GM06990 (cell line): Measurements from ENCODE around the gene MBOAT1.
"Not testable (repeated sequence)": the region's sequence is repeated elsewhere in the genome, so short reads cannot be mapped to it uniquely, and the experiment has no call there.

Experiments used
- DNase-seq: peaks from one replicate; pipeline ENCODE4 v3.0.0-alpha.2; 2011; ENCODE audit not compliant: insufficient read length; ENCODE audit errors: extremely low read depth
- H3K27me3 ChIP-seq: replicated peaks from 2 replicates; pipeline ENCODE4 v1.6.0; 2011; ENCODE audit warnings: low read length; ENCODE audit not compliant: control insufficient read depth, insufficient read depth
- H3K36me3 ChIP-seq: 2 replicates; pipeline ENCODE4 v1.5.1; 2011; ENCODE audit warnings: low read length; ENCODE audit not compliant: control insufficient read depth, insufficient read depth
- H3K4me3 ChIP-seq: replicated peaks from 2 replicates; pipeline ENCODE4 v1.5.1; 2011; ENCODE audit warnings: low read depth, mild to moderate bottlenecking, control low read depth, low read length
- TF ChIP-seq, protein P1 (sequence below): IDR thresholded peaks from 2 replicates; pipeline ENCODE4 v1.5.1; 2011; ENCODE audit warnings: low read length, control low read depth, mild to moderate bottlenecking, inconsistent platforms; ENCODE audit not compliant: insufficient read depth, poor library complexity, severe bottlenecking

The MBOAT1 gene

DNA sequence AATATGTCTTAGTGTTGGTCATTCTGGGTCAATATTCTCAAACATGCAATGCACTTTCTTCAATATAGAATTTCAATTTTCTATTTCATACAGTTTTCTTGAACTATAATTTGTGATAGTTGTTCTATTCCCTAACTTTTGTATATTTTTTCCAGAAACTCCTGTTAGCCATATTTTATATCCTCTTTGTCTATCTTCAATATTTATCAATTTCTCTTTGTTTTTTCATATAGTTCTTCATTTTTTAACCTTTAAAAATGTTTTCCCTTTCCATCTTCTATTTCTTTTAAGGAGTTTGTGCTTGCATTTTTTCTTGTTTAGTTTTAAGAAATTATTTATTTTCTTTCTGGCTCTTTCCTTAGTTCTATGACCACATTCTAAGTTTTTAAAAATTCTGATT, 42.0 kb upstream of the MBOAT1 start:
- H3K4me3 ChIP-seq = no peak overlapping the region
- no peaks in the 10 kb centered on the region for H3K36me3 ChIP-seq
- H3K27me3 ChIP-seq = no peaks in the 10 kb centered on the region; the same call in 1 of the 2 replicates
- TF ChIP-seq, protein P1, sequence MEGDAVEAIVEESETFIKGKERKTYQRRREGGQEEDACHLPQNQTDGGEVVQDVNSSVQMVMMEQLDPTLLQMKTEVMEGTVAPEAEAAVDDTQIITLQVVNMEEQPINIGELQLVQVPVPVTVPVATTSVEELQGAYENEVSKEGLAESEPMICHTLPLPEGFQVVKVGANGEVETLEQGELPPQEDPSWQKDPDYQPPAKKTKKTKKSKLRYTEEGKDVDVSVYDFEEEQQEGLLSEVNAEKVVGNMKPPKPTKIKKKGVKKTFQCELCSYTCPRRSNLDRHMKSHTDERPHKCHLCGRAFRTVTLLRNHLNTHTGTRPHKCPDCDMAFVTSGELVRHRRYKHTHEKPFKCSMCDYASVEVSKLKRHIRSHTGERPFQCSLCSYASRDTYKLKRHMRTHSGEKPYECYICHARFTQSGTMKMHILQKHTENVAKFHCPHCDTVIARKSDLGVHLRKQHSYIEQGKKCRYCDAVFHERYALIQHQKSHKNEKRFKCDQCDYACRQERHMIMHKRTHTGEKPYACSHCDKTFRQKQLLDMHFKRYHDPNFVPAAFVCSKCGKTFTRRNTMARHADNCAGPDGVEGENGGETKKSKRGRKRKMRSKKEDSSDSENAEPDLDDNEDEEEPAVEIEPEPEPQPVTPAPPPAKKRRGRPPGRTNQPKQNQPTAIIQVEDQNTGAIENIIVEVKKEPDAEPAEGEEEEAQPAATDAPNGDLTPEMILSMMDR = no peak
- DNase-seq = no peak

DNA sequence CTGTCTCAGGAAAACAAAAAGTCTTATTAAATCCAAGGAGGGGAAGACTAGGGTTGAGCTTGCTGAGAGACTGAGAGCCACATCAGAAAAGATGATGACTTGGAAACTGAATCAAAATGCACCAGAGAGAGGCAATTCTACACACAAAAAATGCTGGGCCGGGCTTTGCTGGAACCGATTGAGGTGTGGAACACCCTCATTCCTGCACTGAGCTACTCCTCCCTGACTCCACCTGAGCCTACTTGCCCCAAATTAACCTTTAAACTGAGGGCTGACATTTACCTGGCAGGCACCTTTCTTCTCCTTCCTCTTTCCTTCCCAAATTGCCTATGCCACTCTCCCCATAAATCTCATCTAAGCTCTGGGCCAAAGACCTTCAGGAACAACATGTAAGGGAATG, 40.8 kb upstream of the MBOAT1 start:
- TF ChIP-seq, protein P1 = no peak

GRCh38 chr6:20252311-20252710, 40.0 kb upstream of the MBOAT1 start:
- Histone ChIP-seq H3K4me3 (no peak overlapping the region), H3K27me3 (no peaks in the 10 kb centered on the region; the same call in 1 of the 2 replicates), H3K36me3 (no peaks in the 10 kb centered on the region)
- TF ChIP-seq, protein P1 = no peak
- no peak for DNase-seq

More for the DNA sequence above, 40.8 kb upstream of the MBOAT1 start:
- H3K4me3 ChIP-seq = no peak overlapping the region
- H3K36me3 ChIP-seq = no peaks in the 10 kb centered on the region
- no peaks in the 10 kb centered on the region; the same call in 1 of the 2 replicates for H3K27me3 ChIP-seq
- no peak for DNase-seq

- Histone ChIP-seq H3K36me3 (no peaks in the 10 kb centered on the region), H3K27me3 (no peaks in the 10 kb centered on the region; the same call in 1 of the 2 replicates), H3K4me3 (no peak overlapping the region)
- TF ChIP-seq, protein P1 = no peak
- no peak for DNase-seq
These were observed 39.3 kb upstream of the MBOAT1 start for GRCh38 chr6:20251525-20251924.

DNA sequence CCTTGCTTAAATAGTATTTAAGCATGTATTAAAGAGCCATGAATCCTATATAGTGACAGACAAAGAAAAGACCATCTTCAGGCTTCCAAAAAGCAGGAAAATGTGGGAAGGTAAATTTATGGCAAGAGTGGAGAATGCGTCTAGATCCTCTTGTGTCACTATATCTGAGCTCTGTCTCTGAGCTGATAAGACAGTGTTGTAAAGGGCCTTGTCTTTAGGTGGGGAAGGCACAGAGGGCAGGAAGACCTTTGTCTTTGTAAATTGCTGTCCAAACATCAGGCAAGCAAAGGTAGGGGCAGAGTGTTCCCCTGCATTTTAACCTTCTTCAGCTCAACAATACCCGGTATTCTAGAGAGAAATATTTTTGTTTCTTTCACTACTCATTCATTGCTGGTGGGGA, 33.9 kb upstream of the MBOAT1 start:
- DNase-seq = no peak
- no peak overlapping the region for H3K4me3 ChIP-seq
- TF ChIP-seq, protein P1 = no peak
- no peaks in the 10 kb centered on the region; the same call in 1 of the 2 replicates for H3K27me3 ChIP-seq
- no peaks in the 10 kb centered on the region for H3K36me3 ChIP-seq

DNA sequence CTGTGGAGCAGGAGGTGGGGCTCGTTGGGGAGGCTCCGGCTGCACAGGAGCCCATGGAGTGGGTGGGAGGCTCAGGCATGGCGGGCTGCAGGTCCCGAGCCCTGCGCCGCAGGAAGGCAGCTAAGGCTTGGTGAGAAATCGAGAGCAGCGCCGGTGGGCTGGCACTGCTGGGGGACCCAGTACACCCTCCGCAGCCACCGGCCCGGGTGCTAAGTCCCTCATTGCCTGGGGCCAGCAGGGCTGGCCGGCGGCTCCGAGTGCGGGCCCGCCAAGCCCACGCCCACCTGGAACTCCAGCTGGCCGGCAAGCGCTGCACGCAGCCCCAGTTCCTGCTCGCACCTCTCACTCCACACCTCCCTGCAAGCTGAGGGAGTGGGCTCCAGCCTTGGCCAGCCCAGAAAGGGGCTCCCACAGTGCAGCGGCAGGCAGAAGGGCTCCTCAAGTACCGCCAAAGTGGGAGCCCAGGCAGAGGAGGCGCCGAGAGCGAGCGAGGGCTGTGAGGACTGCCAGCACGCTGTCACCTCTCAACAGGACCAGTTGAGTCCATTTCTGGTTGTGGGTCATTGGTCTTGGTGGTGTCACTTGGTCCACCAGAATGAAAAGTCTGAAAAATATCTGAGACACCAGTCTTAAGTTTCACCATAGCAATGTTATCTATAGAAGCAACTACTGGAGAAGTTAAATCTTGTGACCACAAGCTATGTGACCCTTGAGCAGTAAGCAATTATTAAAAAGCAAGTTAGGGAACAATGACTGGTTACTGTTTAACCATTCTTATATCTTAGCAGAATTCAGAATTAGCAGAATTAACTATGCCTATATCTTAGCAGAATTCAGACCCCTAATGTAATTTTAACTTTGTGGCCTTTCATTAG, 32.8 kb upstream of the MBOAT1 start:
- H3K27me3 ChIP-seq, H3K4me3 ChIP-seq, DNase-seq: not testable (repeated sequence)

More for the DNA sequence above, 32.8 kb upstream of the MBOAT1 start:
- not testable (repeated sequence) for H3K36me3 ChIP-seq
